Stimulated activated naive CD8-positive, alpha-beta T cell treated with anti-CD3 and anti-CD28 coated beads, Interleukin-15, amount 100 ng/mL, for 72 hours (primary cell): ENCODE results near the gene PIKFYVE.

Experiments
- ATAC-seq: fragments of 150-1000 bp; cut with Tn5 transposase; 2 replicates; pipeline ENCODE4 v1.10.0; 2021; ENCODE audit warnings: mild to moderate bottlenecking, moderate library complexity
- DNase-seq, 2 donors: peaks; one replicate each; pipeline ENCODE4 v3.0.0; 2021 to 2022
- H3K27ac Mint-ChIP-seq, 2 donors: one replicate each; pipeline ENCODE4 v1.8.0; 2022; ENCODE audit warnings: mild to moderate bottlenecking in 2 of 2, mixed read lengths in 2 of 2, moderate library complexity in 2 of 2
- H3K27me3 Mint-ChIP-seq: one replicate; pipeline ENCODE4 v1.8.0; 2022; ENCODE audit warnings: mixed read lengths
- H3K4me1 Mint-ChIP-seq: one replicate; pipeline ENCODE4 v1.8.0; 2022; ENCODE audit warnings: mild to moderate bottlenecking, mixed read lengths
- H3K4me3 Mint-ChIP-seq, 2 donors: one replicate each; pipeline ENCODE4 v1.8.0; 2022; ENCODE audit warnings: mild to moderate bottlenecking in 2 of 2, mixed read lengths in 2 of 2, moderate library complexity in 1 of 2
- H3K9me3 Mint-ChIP-seq, 2 donors: one replicate each; pipeline ENCODE4 v1.8.0; 2022; ENCODE audit warnings: mixed read lengths in 2 of 2

Gene PIKFYVE

GRCh38 chr2:208268156-208268952, 2.3 kb downstream of the PIKFYVE start:
- no peak for ATAC-seq
- peaks cover 41% of the 10 kb centered on the region for H3K4me1 Mint-ChIP-seq
- no peak overlapping the region for H3K27ac Mint-ChIP-seq
- no peak for DNase-seq
- H3K4me3 Mint-ChIP-seq, result peak overlapping the region in 1 of 2 donors; percentile 94
- H3K27me3 Mint-ChIP-seq, result no peaks in the 10 kb centered on the region
- no peaks in the 10 kb centered on the region for H3K9me3 Mint-ChIP-seq

- Mint-ChIP-seq H3K27ac (no peak overlapping the region), H3K9me3 (no peaks in the 10 kb centered on the region), H3K4me3 (no peak overlapping the region), H3K27me3 (no peaks in the 10 kb centered on the region), H3K4me1 (peaks cover 44% of the 10 kb centered on the region)
- ATAC-seq, result no peak
- no peak for DNase-seq
These were observed 3.0 kb downstream of the PIKFYVE start for GRCh38 chr2:208269091-208269490.

GRCh38 chr2:208274748-208275147, 8.7 kb downstream of the PIKFYVE start:
- Mint-ChIP-seq H3K4me3 (no peak overlapping the region), H3K4me1 (peaks cover 25% of the 10 kb centered on the region), H3K9me3 (no peaks in the 10 kb centered on the region), H3K27ac (no peak overlapping the region), H3K27me3 (no peaks in the 10 kb centered on the region)
- ATAC-seq (no peak), DNase-seq (no peak)

- Mint-ChIP-seq H3K4me1 (peaks cover 34% of the 10 kb centered on the region), H3K27ac (no peak overlapping the region), H3K27me3 (no peaks in the 10 kb centered on the region), H3K4me3 (no peak overlapping the region), H3K9me3 (no peaks in the 10 kb centered on the region)
- DNase-seq (no peak), ATAC-seq (no peak)
These were observed 12.5 kb downstream of the PIKFYVE start for GRCh38 chr2:208278549-208278948.

- H3K27me3 Mint-ChIP-seq, result no peaks in the 10 kb centered on the region
- H3K4me3 Mint-ChIP-seq, result no peak overlapping the region
- H3K27ac Mint-ChIP-seq, result peak overlapping the region in 1 of 2 donors; percentile 11
- no peak for DNase-seq
- H3K4me1 Mint-ChIP-seq, result peaks cover 29% of the 10 kb centered on the region
- H3K9me3 Mint-ChIP-seq, result no peaks in the 10 kb centered on the region
- ATAC-seq, result no peak
These were observed 13.2 kb downstream of the PIKFYVE start for GRCh38 chr2:208279236-208279635.

- Mint-ChIP-seq H3K9me3 (no peaks in the 10 kb centered on the region), H3K4me1 (peaks cover 25% of the 10 kb centered on the region), H3K27ac (peak overlapping the region in 1 of 2 donors; percentile 45)
These were observed 14.2 kb downstream of the PIKFYVE start for GRCh38 chr2:208280234-208280633.

GRCh38 chr2:208280933-208281332, 14.9 kb downstream of the PIKFYVE start:
- H3K27me3 Mint-ChIP-seq, result no peaks in the 10 kb centered on the region
- ATAC-seq (peak; percentile 68), DNase-seq (no peak)
- peaks cover 25% of the 10 kb centered on the region for H3K4me1 Mint-ChIP-seq
- H3K4me3 Mint-ChIP-seq, result no peak overlapping the region
- peak overlapping the region in 1 of 2 donors; percentile 16 for H3K27ac Mint-ChIP-seq
- no peaks in the 10 kb centered on the region for H3K9me3 Mint-ChIP-seq

More at GRCh38 chr2:208280234-208280633, 14.2 kb downstream of the PIKFYVE start:
- H3K4me3 Mint-ChIP-seq, result no peak overlapping the region
- H3K27me3 Mint-ChIP-seq, result no peaks in the 10 kb centered on the region
- DNase-seq (no peak), ATAC-seq (no peak)

- no peak for DNase-seq
- peaks cover 8% of the 10 kb centered on the region for H3K4me1 Mint-ChIP-seq
- no peak for ATAC-seq
- peaks cover 5 to 10% of the 10 kb centered on the region in 2 donors for H3K9me3 Mint-ChIP-seq
- H3K27ac Mint-ChIP-seq, result no peak overlapping the region
- H3K27me3 Mint-ChIP-seq, result no peaks in the 10 kb centered on the region
- no peak overlapping the region for H3K4me3 Mint-ChIP-seq
These were observed 19.8 kb downstream of the PIKFYVE start for GRCh38 chr2:208285853-208286252.

- DNase-seq, result no peak
- H3K27ac Mint-ChIP-seq, result peak overlapping the region in 1 of 2 donors; percentile 59
- peak overlapping the region in 1 of 2 donors; percentile 20 for H3K4me3 Mint-ChIP-seq
- H3K4me1 Mint-ChIP-seq, result peaks cover 41% of the 10 kb centered on the region
- H3K9me3 Mint-ChIP-seq, result peaks cover 11 to 12% of the 10 kb centered on the region in 2 donors
- no peaks in the 10 kb centered on the region for H3K27me3 Mint-ChIP-seq
- peak; percentile 75 for ATAC-seq
These were observed 28.5 kb downstream of the PIKFYVE start for GRCh38 chr2:208294482-208295024.

GRCh38 chr2:208295834-208296233, 29.8 kb downstream of the PIKFYVE start:
- Mint-ChIP-seq H3K4me3 (no peak overlapping the region), H3K4me1 (peaks cover 41% of the 10 kb centered on the region), H3K27ac (no peak overlapping the region), H3K9me3 (peaks cover 2 to 6% of the 10 kb centered on the region in 2 donors), H3K27me3 (no peaks in the 10 kb centered on the region)
- DNase-seq, result no peak
- ATAC-seq, result no peak

GRCh38 chr2:208296610-208297009, 30.6 kb downstream of the PIKFYVE start:
- peaks cover 34% of the 10 kb centered on the region for H3K4me1 Mint-ChIP-seq
- H3K4me3 Mint-ChIP-seq, result no peak overlapping the region
- peak overlapping the region in 1 of 2 donors; percentile 41 for H3K27ac Mint-ChIP-seq
- no peaks in the 10 kb centered on the region for H3K27me3 Mint-ChIP-seq
- DNase-seq (no peak), ATAC-seq (no peak)
- H3K9me3 Mint-ChIP-seq, result peaks cover 0 to 6% of the 10 kb centered on the region in 2 donors

- no peak overlapping the region for H3K27ac Mint-ChIP-seq
- no peaks in the 10 kb centered on the region for H3K27me3 Mint-ChIP-seq
- H3K9me3 Mint-ChIP-seq, result peaks cover 0 to 6% of the 10 kb centered on the region in 2 donors
- peaks cover 23% of the 10 kb centered on the region for H3K4me1 Mint-ChIP-seq
- DNase-seq (no peak), ATAC-seq (no peak)
- no peak overlapping the region for H3K4me3 Mint-ChIP-seq
These were observed 31.9 kb downstream of the PIKFYVE start for GRCh38 chr2:208297961-208298360.

- no peaks in the 10 kb centered on the region for H3K27me3 Mint-ChIP-seq
- H3K9me3 Mint-ChIP-seq, result no peaks in the 10 kb centered on the region
- no peak overlapping the region for H3K27ac Mint-ChIP-seq
- ATAC-seq (no peak), DNase-seq (no peak)
- H3K4me3 Mint-ChIP-seq, result no peak overlapping the region
- no peaks in the 10 kb centered on the region for H3K4me1 Mint-ChIP-seq
These were observed 35.0 kb downstream of the PIKFYVE start for GRCh38 chr2:208300847-208301618.

GRCh38 chr2:208304157-208304556, 38.1 kb downstream of the PIKFYVE start:
- DNase-seq (no peak), ATAC-seq (no peak)
- Mint-ChIP-seq H3K4me1 (no peaks in the 10 kb centered on the region), H3K27me3 (no peaks in the 10 kb centered on the region), H3K27ac (no peak overlapping the region), H3K9me3 (no peaks in the 10 kb centered on the region), H3K4me3 (no peak overlapping the region)

GRCh38 chr2:208304695-208305094, 38.6 kb downstream of the PIKFYVE start:
- no peak overlapping the region for H3K27ac Mint-ChIP-seq
- ATAC-seq, result no peak

GRCh38 chr2:208306291-208306690, 40.2 kb downstream of the PIKFYVE start:
- Mint-ChIP-seq H3K27me3 (no peaks in the 10 kb centered on the region), H3K9me3 (no peaks in the 10 kb centered on the region), H3K4me1 (peaks cover 8% of the 10 kb centered on the region), H3K4me3 (no peak overlapping the region), H3K27ac (no peak overlapping the region)
- DNase-seq (no peak), ATAC-seq (no peak)

More at GRCh38 chr2:208304695-208305094, 38.6 kb downstream of the PIKFYVE start:
- Mint-ChIP-seq H3K4me3 (no peak overlapping the region), H3K9me3 (no peaks in the 10 kb centered on the region), H3K4me1 (no peaks in the 10 kb centered on the region), H3K27me3 (no peaks in the 10 kb centered on the region)
- DNase-seq, result no peak
